ENCODE data around the gene NPIPB12. TPM values are rescaled to one million over a fixed set of nuclear protein-coding genes. Genes with fewer than 3 reads are reported as not detected.
"Not testable (repeated sequence)": the region's sequence is repeated elsewhere in the genome, so short reads cannot be mapped to it uniquely, and the experiment has no call there.

Gene NPIPB12
- total RNA-seq, 2 donors from 2014 or later, result 143 to 354 TPM

DNA sequence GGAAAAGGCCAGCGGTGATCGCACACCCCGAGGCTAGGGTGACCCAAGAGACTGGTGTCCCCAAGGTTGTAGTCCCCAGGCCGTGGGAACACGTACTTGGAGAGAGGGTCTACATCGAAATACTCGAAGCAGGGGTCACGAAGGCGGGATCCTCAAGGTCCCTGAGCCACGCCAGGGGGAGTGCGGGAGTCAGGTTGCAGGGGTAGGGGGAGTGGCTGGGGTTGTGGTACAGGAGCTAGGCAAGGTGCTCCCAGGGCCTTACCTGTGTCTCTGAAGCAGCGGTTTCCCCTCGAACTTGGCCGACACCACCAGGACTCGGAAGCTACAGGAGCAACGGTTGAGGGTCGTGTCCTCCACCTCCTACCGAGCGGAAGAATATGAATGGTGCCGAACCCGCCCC lies 52.5 kb downstream of the NPIPB12 start:
- not testable (repeated sequence) for H3K4me3 Mint-ChIP-seq; H3K4me1 Mint-ChIP-seq (ENCODE audit: low read depth in 2 of 2); DNase-seq (ENCODE audit: low spot score); H3K36me3 Mint-ChIP-seq; H3K27me3 Mint-ChIP-seq; H3K9me3 Mint-ChIP-seq; H3K27ac Mint-ChIP-seq
- ATAC-seq, result peak; percentile 1 to 6

Other genes with a start within 250 kb of the NPIPB12 start
- gene NPIPB11, start 99.7 kb downstream of the NPIPB12 start, total RNA-seq, result 1 to 10 TPM; 1.5 to 8.1 TPM
- 10 to 100 TPM; 14.6 to 17.0 TPM for gene BOLA2, start 52.1 kb downstream of the NPIPB12 start, total RNA-seq
- 10 to 100 TPM; 36.0 to 85.6 TPM for gene SLX1B, start 51.9 kb downstream of the NPIPB12 start, total RNA-seq
- gene SULT1A4, start 46.5 kb downstream of the NPIPB12 start, total RNA-seq, result 1 to 10 TPM; 2.1 to 5.2 TPM
- 100 to 1,000 TPM; 111 to 132 TPM for gene SPN, start 156.8 kb upstream of the NPIPB12 start, total RNA-seq
- 1 to 10 TPM; 3.3 to 5.6 TPM for gene QPRT, start 172.8 kb upstream of the NPIPB12 start, total RNA-seq
- gene C16orf54, start 239.6 kb upstream of the NPIPB12 start, total RNA-seq, result 10 to 100 TPM; 15.1 to 17.9 TPM